ENCODE data around the gene NBEAL2.
A peak's percentile ranks its signal among the peaks of the same experiment; 100 is the strongest.
"Not testable (repeated sequence)": the region's sequence is repeated elsewhere in the genome, so short reads cannot be mapped to it uniquely, and the experiment has no call there.

The NBEAL2 gene

DNA sequence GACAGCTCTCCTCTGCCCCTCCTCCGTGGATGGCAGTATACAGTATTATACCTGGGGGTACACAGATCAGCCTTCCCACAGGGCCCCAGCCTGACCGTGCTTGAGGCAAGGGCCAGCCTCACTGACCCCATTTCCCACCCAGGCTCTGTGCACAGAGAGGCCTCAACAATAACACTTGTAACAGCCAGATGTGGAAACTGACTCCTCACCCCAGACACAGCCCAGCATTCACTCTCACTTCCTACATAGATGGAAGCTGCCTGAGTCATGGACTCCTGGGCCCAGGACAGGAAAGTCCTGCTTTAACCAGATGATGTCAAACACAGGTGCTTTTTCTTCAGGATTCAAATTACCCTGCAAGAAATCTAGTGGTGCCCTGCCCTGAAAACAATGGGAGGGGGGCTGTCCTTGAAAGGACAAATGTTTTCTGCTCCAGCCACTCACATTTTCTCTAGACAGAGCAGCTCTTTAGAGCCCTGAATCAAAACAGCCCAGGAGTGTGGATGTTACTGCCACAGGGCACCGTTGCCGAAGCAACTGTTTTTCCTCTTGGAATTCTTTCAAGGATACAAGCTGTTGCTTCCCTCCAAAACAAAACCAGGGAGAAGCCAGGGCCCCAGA lies 19.3 kb upstream of the NBEAL2 start:
- no peak for DNase-seq (ENCODE audit: extremely low spot score, insufficient read length, low read depth)
- FAIRE-seq, result peak; percentile 35

DNA sequence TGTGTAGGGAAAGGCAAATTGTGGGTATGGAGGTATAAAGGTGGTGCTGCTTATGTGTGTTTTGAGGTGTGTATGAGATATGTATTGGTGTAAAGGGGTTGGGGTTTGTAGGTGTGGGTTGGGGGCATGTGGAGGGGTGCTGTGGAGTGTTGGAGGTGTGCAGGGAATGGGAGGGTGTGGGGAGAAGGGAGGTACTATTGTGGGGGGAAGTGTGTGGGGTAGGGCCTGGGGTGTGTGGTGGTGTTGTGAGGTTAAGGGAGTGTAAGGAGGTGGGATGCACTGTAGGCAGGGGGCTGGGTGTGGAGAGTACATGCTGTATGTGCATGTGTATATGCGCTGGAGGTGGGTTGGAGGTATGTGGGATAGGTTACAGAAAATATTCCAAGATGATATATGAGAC lies 18.6 kb upstream of the NBEAL2 start:
- no peak for FAIRE-seq
- no peak for DNase-seq (ENCODE audit: extremely low spot score, insufficient read length, low read depth)

DNA sequence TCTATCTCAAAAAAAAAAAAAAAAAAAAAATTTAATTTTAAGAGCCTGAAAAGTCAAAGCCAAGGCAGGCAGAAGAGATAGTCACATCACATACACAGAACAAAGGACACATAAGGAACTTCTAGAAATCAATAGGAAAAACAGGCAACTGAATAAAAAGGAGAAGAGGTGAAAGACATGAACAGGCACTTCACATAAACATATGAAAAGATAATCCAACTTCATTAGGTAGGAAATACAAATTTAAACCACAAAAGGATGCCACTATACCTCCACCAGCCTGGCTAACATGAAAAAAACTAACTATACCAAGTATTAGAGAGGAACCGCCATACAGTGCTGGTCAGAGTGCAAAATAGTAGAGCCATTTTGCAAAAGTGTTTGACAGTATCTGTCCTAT lies 17.0 kb upstream of the NBEAL2 start:
- no peak for FAIRE-seq

DNA sequence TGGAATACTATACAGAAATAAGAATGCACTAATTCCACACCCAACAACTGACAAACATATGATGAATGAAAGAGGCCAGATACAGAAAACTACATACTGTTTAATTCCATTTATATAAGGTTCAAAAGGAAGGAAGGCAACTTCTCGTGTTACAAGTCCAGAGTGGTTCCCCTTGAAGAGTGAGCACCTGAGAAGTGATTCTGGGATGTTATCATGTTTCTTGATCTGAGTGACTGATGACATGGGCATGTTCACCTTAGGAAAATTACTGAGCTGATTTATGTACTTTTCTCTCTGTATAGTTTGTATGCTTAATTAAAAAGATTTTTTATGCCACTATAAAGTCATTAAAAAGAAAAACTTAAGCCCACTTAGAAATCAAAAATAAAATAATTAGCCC lies 16.5 kb upstream of the NBEAL2 start:
- FAIRE-seq (no peak), DNase-seq (ENCODE audit: extremely low spot score, insufficient read length, low read depth) (no peak)

More for the DNA sequence above, 17.0 kb upstream of the NBEAL2 start:
- DNase-seq (ENCODE audit: extremely low spot score, insufficient read length, low read depth), result no peak

DNA sequence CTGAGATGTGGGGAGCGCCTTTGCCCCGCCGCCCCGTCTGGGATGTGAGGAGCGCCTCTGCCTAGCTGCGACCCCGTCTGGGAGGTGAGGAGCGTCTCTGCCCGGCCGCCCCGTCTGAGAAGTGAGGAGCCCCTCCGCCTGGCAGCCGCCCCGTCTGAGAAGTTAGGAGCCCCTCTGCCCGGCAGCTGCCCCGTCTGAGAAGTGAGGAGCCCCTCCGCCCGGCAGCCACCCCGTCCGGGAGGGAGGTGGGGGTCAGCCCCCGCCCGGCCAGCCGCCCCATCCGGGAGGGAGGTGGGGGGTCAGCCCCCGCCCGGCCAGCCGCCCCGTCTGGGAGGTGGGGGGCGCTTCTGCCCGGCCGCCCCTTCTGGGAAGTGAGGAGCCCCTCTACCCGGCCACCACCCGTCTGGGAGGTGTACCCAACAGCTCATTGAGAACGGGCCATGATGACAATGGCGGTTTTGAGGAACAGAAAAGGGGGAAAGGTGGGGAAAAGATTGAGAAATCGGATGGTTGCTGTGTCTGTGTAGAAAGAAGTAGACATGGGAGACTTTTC lies 15.4 kb upstream of the NBEAL2 start:
- not testable (repeated sequence) for DNase-seq (ENCODE audit: extremely low spot score, insufficient read length, low read depth)

DNA sequence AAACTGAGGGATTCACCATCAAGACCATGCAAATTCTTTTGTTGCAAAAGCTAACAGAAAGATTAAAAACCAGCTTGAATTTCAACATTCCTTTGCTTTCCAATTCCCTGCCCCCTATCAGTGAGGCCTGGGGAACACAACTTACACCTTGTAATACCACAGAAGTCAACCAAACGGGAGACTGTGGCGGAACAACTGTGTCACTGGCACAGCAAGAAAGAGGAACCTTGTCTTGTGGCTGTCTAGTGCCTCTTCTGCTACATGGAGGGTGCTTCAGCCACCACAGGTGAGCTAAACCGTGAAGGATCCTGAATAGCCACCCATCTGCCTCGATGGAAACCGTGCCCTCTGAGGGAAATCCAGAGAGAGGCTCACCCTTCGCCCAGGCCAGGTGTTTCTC lies 14.3 kb upstream of the NBEAL2 start:
- FAIRE-seq (peak; percentile 78), DNase-seq (ENCODE audit: extremely low spot score, insufficient read length, low read depth) (no peak)

More for the DNA sequence above, 15.4 kb upstream of the NBEAL2 start:
- not testable (repeated sequence) for FAIRE-seq

DNA sequence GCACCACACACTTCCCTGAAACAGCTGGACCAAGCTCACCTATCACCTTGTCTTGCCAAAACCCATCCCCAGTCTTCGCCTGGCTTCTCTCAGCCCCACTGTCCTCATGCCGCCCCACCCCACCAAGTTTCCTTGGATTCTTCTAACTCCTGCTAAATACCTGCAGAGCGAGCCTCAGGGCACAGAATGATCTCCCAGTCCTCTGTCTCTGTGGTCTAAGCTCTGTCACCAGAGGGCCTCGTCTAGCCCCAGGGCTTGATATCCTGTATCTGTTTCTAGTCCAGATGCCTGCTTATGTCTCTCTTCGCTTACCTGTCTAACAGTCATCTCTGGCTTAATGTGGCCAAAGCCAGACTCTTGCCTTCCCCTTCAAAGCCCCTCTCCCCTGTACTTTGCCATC lies 12.7 kb upstream of the NBEAL2 start:
- DNase-seq (ENCODE audit: extremely low spot score, insufficient read length, low read depth), result no peak
- FAIRE-seq, result peak; percentile 71

DNA sequence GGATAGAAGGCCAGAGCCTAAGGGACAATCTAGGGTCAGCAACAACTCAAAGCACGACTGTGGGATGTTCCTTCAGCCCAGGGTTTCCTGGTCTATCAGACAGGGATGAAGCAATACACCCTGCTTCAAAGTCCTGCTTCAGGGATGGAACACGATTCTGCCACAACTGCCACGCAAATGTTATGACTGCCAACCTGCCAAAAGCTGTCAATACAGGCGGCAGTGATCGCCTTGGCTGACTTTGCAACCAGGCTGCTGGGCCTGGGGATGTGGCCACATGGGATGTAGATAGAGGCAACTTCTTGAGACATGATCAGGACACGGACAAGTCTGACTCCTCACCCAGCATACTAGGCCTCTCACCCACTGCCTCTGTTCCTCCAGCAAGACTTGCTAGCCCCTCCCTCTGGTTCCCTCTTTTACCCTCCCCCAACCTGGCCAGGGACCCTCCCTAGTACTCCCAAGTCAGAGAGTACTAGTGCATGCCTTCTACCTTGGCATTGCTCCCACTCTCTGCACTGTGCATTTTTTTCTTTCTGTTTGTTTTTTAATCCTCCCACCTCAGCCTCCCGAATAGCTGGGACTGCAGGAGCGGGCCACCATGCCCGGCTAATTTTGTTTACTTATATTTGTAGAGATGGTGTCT lies 10.6 kb upstream of the NBEAL2 start:
- DNase-seq (ENCODE audit: extremely low spot score, insufficient read length, low read depth), result no peak
- FAIRE-seq, result no peak

DNA sequence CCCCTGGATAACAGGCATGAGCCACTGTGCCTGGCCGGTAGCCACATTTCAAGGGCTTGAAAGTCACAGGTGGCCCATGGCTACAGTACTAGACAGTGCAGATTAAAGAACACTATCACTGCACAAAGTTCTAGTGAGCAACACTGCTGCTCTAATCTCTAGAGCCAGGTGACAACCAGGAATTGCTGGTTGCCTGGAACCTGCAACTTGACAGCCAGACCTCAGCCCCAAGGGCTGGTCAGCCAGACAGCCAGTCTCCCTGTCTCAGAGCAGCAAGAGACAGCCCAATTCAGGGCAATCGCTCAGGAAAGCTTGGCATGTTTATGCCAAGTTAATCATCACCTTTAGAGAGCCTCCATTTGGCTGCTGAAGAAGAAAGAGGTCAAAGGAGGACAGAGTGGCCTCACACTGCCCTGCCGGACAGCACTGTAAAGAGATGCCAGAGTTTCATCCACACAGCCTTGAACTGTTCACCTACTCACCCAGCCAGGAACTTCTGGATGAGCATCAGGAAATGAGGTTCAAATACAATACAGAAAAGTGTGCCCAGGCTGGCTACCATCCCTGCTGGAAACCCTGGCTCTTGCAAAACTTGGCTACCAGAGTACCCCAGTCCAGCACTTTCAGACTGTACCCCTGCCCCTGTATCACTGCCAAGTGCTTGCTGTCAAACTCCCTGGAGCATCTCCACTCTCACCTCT lies 8.9 kb upstream of the NBEAL2 start:
- FAIRE-seq, result no peak
- DNase-seq (ENCODE audit: extremely low spot score, insufficient read length, low read depth), result no peak

DNA sequence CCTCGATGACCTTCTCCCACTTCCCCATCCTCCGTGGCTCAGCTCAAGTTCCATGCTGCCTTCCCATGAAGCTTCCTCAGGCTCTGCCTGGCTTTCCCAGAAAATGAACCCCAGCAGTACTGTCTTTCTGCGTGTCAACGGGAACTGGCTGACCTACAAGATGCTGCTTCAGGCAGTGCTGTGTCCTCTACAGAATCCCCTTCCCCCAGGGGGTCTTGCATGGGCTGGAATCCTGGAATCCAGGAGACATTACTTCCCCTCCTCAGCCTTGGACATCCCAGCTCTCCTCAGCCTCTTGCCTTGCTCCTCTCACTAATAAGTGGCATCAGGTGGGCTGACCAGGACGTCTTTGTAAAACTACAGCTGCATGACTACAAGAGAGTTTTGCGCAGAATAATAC lies 8.3 kb upstream of the NBEAL2 start:
- no peak for FAIRE-seq

DNA sequence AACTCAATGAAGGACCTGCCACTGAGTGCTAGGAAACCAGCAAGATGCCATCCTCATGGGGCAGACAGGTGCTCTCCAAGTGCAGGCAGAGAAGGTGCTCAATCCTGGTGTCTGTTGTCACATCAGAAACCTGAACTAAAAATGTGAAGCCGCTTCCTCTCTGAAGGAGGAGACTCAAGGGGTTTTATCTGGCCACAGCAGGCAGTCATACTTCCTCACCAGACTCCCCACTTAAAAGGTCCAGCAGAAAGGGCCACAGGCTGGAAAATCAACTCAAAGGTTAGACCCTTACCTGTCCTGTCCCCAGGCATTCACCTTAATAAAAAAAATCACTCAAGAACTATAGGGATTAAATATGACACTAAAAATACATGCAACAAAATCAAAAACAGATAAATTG lies 7.7 kb upstream of the NBEAL2 start:
- FAIRE-seq (peak; percentile 84), DNase-seq (ENCODE audit: extremely low spot score, insufficient read length, low read depth) (no peak)

More for the DNA sequence above, 8.3 kb upstream of the NBEAL2 start:
- DNase-seq (ENCODE audit: extremely low spot score, insufficient read length, low read depth), result no peak

DNA sequence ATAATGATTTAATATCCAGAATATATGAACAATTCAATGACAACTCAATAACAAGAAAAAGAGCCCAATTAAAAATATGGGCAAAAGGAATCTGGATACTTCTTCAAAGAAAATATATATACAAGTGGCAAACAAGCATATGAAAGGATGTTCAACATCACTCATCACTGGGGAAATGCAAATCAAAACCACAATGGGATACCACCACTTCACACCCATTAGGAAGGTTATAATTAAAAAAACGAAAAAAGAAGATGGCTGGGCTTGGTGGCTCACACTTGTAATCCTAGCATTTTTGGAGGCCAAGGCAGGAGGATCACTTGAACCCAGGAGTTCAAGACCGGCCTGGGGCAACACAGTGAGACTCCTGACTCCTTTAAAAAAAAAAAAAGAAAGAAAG lies 7.1 kb upstream of the NBEAL2 start:
- peak; percentile 75 for FAIRE-seq

DNA sequence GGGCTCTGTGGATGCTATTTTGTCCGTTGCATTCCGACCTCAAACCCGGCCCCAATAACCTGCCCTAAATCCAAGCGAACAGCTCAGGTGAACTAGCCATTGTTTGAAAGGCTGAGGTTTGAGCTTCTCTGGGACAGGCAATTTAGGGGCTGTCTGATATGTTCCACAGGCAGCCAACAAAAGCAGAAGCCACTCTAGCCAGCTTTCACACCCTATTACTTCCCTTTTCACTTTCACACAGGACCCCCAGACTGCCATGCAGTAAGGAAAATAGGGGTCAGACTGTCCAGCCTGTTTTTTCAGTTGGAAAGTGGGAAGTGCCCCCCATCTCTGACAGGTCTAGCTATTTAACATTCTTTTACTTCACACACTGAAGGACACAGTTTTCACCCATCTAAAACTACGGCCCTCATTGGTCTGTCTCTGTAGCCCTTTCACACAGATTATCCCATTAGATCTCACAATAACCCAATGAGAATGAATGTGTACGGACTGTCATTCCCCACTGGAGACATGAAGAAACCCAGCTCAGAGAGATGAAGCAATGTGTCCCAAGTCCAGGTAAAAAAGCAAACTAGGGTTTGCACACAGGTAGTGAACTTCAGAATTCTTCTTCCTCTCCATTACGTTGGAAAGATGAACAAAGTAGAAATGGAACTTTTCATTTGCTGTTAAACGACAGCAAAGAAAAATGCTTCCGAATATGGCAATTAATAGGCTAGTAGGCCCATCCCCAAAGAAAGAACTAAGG lies 4.9 kb upstream of the NBEAL2 start:
- no peak for DNase-seq (ENCODE audit: extremely low spot score, insufficient read length, low read depth)
- FAIRE-seq, result peak; percentile 75

More for the DNA sequence above, 7.1 kb upstream of the NBEAL2 start:
- DNase-seq (ENCODE audit: extremely low spot score, insufficient read length, low read depth), result no peak

DNA sequence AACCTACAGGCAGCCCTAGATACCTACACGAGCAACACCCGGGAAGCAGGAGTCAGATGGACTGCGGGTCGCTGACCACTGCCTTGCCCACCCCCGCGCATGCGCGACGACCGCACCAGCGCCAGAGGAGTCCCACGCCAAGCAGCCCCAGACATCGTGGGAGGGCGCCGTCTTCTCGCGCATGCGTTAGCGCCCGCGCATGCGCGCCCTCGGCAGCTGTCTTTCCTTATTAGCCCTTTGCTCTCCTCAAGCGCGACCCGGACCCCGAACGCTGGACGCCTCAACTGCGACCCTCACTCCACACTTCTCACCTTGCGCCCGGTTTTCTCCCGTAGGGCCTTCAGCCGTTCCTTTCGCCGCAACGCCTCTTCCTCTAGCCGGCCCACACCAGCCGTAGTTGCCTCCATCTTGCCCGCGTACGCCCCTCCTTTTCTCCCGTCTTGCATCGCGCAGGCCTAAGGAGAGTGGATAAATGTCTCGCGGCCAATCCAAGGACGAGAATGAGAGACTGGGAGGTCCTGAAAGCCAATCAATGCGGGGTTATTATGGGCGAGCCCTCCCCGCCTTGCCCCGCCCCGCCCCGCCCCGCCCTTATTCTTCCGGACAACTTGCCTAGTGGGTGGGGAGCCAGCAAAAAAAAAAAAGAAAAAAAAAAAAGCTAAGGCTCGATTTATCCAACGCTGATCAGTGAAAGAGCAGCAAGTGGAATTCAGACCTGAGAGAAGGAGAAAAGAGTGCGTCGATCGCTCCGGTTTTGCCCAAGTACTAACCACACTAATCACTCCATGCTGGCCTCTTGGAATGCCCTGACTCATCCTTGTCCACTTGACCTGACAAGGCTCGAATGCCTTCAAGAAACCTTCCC lies 2.9 kb upstream of the NBEAL2 start, which contains the start of gene CCDC12:
CCDC12 (minus strand) TSS at position 420 of the 865 bp plus-strand sequence; CDS start at position 407, 13 bp downstream.
- FAIRE-seq (peak; percentile 97), DNase-seq (ENCODE audit: extremely low spot score, insufficient read length, low read depth) (peak; percentile 95)

DNA sequence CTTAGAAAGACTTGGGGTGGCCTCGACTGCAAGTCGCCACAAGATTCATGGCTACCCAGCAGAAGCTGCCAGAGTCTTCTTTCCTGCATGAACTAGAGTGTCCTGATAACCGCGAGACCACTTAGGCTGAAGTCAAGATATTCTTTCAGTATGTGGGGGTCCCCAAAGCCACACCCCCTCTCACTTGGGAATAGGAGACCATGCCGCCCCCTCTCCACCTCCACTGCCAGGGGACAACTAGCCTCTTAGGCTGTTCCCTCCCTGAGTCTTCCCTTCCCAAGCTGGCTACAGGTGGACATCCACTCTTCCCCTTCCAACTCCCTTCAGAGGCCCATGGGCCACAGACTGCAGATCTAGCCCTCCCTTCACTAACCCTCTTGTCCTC lies 1.7 kb upstream of the NBEAL2 start:
- DNase-seq (ENCODE audit: extremely low spot score, insufficient read length, low read depth) (no peak), FAIRE-seq (no peak)

DNA sequence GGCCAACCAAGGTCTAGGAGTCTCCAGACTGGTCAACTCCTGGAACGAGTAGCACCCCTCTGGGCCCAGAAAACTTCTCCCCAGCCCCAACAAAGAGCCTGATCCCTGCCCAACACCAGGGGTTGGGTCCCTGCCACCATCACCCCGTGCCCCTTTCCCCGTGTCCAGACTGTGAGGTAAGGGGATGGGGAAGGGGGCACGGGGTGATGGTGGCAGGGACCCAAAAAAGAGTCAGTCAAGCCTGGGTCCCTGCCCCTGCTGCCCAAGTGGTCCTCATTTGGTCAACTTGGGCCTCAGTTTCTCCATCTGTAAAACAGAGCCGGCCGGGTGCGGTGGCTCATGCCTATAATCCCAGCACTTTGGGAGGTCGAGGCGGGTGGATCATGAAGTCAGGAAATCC lies 1.1 kb upstream of the NBEAL2 start:
- FAIRE-seq (no peak), DNase-seq (ENCODE audit: extremely low spot score, insufficient read length, low read depth) (no peak)

DNA sequence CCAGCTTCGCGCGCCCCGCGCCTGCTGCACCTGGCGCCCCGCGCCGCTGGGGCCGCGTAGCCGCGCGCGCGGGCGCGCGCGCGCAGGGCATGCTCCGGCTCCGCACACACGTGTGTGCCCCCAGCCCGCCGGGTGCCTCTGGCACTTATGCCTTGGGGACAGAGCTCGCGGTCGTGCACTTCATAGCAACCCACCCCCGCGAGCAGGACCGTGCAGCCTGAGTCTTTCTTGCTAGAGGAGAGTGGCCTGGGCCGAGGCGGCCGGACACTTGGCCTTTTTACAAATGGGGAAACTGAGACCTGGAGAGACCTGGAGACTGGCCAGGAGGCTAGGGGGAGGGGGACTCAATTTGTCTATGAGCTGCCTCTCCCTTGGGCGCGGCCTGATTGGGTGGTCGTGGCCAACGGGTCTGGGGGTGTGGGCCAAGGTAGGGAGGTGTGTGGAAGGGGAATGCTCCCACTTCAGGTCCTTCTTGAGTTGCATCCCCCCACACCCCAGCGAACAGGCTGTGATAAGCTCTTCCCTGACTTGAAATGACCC lies 562 bp downstream of the NBEAL2 start:
- no peak for DNase-seq (ENCODE audit: extremely low spot score, insufficient read length, low read depth)
- FAIRE-seq, result no peak

DNA sequence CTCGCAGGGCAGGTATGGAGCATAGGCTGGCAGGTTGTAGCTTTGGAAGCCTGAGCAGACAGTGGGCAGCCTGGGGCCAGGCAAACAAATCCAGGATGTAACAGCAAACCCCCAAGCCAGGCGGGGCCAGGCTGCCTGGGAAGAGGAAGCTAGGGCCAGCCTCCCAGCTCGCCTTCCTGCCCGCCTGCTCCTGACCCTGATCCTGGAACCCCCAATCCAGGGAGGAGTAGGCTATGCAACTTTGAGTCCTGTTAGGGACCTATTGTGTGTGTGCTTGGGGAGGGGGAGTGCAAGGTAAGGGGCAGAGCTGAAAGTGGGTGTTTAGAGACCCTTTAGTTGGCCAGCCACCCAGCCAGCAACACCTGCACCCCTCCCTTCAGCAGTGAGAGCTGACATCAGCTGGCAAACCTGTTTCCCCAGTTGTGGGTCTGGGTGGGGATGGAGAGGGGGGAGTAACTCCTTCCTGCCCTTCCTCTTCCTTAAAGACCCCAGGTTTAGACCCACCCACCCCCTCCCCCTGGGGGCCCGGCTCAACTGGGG lies 2.5 kb downstream of the NBEAL2 start:
- FAIRE-seq (no peak), DNase-seq (ENCODE audit: extremely low spot score, insufficient read length, low read depth) (no peak)

DNA sequence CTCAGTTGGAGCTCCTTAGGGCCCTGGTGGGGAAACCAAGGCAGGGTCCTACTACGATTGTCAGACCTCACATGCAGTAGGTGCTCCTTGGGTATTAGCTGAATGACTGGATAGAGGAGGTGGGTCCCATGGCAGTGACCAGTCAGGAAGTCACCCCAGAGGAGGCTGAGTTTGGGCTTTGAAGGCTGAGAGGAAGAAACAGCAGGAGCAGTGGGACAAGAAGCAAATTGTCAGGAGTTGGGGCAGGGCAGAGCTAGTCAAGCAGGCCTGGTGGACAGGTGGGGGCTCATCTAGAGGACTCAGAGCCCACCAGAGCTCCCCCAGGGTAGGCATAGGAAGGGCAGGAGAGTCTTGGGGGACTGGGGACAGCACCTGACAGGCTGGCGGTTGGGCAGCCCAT lies 3.1 kb downstream of the NBEAL2 start:
- DNase-seq (ENCODE audit: extremely low spot score, insufficient read length, low read depth), result no peak
- no peak for FAIRE-seq

All from GM18507 (cell line).